HS-5 (cell line): ENCODE measurements around the gene RGS14.

Source experiments
- DNase-seq: peaks from one replicate; pipeline ENCODE4 v3.0.0-alpha.2; 2012; ENCODE audit warnings: low read depth

Gene RGS14

GRCh38 chr5:177357459-177358351, at the start of gene RGS14:
RGS14 (plus strand) TSS chr5:177357924; CDS start chr5:177358025, 101 bp downstream.
- no peak for DNase-seq

- DNase-seq, result no peak
Measured at GRCh38 chr5:177308740-177309139, 49.0 kb upstream of the RGS14 start.

- DNase-seq, result no peak
Measured at GRCh38 chr5:177309351-177310191, 48.2 kb upstream of the RGS14 start.

- DNase-seq, result no peak
Measured at GRCh38 chr5:177310332-177310731, 47.4 kb upstream of the RGS14 start.

- DNase-seq, result no peak
Measured at GRCh38 chr5:177310757-177311391, 46.9 kb upstream of the RGS14 start.

GRCh38 chr5:177311392-177311722, 46.4 kb upstream of the RGS14 start:
- no peak for DNase-seq

GRCh38 chr5:177311723-177312648, 45.7 kb upstream of the RGS14 start, which contains the start of gene MXD3:
MXD3 (minus strand) TSS chr5:177311898; CDS start chr5:177311830, 68 bp downstream.
- DNase-seq, result peak; percentile 89

GRCh38 chr5:177312649-177313181, 45.0 kb upstream of the RGS14 start:
- DNase-seq, result no peak

- DNase-seq, result no peak
Measured at GRCh38 chr5:177313561-177314259, 44.0 kb upstream of the RGS14 start.

- no peak for DNase-seq
Measured at GRCh38 chr5:177314376-177315342, 43.1 kb upstream of the RGS14 start.

- no peak for DNase-seq
Measured at GRCh38 chr5:177315411-177315810, 42.3 kb upstream of the RGS14 start.

- DNase-seq, result no peak
Measured at GRCh38 chr5:177316005-177316404, 41.7 kb upstream of the RGS14 start.

GRCh38 chr5:177317959-177318377, 39.8 kb upstream of the RGS14 start:
- no peak for DNase-seq

GRCh38 chr5:177319913-177320588, 37.7 kb upstream of the RGS14 start:
- DNase-seq, result no peak

GRCh38 chr5:177320879-177321278, 36.8 kb upstream of the RGS14 start:
- no peak for DNase-seq

GRCh38 chr5:177325868-177326381, 31.8 kb upstream of the RGS14 start:
- no peak for DNase-seq

GRCh38 chr5:177327539-177328522, 29.9 kb upstream of the RGS14 start:
- DNase-seq, result no peak
